Fibroblast of gingiva (primary cell): ENCODE measurements around the gene DLX6.

Source experiments
- DNase-seq: peaks from one replicate; pipeline ENCODE4 v3.0.0-alpha.2; 2011; ENCODE audit warnings: low read depth

The DLX6 gene

DNA sequence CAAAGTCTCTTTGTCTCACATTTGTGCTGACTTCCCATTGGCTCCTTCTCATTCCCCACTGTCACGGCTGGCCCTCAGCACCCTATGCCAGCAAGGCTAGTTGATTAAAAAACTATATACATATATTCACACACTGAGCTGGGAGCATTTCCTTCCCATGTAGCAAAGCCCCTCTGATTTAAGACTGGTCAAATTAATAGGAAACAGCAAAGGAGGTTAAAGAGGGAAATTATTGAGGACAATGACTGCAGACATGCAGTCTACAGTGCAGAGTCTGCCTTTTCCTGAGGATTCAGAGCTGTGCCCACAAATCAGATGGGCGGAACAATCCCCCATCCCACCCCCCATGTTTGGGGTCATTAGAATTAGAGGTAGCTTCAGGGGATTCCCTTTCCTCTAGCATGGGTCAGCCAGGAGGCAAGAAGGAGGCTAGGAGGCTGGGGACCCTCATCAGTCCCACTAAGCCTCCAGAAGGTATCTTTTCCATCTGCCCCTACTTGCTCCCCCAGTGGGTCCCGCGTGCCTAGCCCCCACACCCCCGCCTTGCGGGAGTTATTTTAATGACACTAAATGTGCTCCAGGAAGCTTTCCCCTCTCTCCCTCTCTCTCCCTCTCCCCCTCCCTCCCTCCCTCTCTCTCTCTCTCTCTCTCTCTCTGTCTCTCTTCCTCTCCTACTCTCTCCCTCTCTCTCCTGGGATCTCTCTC, 9.8 kb upstream of the DLX6 start:
- DNase-seq = no peak

DNA sequence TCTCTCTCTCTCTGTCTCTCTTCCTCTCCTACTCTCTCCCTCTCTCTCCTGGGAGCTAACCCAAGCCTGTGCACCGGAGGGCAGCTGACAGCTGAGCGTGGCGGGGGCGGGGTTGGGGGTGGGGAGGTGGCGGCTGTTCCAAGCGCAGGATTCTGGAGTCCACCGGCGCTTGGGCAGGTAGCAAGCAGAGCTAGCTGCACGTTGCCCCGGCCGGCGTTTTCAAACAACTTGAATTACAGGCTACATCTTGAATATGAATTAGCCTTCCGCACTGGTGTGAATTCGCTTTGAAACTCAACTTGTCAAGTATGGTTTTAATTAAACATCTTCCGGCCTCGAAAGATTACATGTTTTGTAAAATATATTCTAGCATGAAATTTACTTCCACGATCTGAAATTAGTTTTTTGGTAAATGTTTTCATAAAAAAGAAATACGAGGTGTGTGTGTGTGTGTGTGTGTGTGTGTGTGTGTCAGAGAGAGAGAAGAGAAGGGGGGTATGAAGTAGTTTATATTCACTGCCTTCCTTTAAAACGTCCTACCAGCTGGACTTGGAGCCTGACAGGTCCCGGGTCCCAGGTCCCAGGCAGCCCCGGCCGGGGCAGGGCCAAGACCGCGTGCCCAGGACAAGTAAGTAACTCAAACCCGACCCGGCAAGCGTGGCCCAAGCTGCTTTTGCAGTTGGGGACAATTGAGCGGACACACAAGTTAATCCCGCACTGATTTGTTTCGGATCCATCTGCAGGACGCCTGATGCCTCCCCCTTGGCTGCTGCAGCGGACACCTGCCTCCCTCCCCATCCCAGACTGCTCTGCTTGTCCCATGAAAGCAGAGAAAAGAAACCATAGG, 9.0 kb upstream of the DLX6 start:
- DNase-seq = no peak

DNA sequence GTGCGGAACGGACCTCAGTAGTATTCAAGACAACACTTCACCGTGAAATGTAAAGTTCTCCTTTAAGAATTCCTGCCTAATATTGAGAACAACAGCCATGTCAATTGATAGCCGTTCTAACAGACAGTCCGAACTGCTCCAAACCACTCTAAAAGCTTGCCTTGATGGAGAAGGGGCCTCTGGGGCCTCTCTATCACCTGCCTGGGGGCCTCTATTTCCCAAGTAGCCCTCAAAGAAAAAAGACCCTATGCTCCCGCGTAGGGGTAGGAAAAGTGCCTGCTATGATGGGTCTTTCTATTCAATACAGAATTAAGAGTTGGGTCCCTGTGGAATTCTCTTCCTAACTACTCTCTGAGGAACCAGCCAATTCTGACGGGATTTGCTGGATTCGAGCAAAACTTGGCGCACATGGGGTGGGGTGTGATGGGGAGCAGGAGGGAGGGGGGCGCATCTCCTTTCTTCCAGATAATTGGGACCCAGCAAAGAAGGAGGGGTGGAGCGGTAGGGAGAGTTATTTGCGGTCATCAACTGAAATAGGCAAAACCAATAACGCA, 8.3 kb upstream of the DLX6 start:
- no peak for DNase-seq

DNA sequence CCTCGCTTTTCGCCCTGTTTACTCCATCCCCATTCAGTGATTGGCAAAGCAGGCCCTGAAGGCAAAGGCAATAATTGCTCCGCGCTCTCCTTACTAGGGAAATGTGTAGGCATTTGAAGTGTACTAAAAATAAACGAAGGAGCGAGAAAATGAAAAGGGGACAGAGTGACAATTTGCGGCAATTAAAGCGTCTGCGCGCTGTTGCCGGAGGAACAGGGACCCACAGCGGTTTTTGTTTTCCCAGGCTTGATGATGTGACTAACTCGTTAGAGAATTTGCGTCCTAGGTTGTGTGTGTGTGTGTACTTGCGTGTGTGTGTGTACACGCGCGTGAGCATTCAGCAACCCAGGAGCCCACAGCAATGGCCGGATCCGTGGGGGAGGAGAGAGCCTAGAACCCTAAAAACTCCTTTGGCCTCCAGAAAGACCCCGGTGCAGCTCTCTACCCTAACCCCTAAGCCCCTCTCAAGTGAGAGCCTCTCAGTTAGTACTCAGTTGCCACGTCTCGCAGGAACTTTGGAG, 7.8 kb upstream of the DLX6 start:
- no peak for DNase-seq

DNA sequence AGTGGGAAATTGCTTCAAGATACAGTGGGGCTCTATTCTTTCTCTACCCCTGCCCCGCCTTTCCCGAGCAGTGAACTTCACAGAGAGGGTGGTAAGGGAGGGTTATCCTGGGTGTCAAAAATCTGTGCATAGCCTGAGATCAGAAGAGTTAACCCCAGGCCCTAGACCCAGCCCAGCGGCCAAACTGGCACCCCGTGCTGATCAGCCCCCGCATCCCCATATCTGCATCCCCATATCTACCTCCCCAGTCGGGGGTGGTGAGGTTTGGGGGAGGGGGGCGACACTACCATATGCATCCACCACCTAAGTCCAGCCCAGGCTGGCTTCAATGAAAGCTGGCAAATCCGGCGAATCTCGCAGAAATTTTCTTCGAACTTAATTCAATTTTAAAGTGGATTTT, 7.0 kb upstream of the DLX6 start:
- DNase-seq = no peak

DNA sequence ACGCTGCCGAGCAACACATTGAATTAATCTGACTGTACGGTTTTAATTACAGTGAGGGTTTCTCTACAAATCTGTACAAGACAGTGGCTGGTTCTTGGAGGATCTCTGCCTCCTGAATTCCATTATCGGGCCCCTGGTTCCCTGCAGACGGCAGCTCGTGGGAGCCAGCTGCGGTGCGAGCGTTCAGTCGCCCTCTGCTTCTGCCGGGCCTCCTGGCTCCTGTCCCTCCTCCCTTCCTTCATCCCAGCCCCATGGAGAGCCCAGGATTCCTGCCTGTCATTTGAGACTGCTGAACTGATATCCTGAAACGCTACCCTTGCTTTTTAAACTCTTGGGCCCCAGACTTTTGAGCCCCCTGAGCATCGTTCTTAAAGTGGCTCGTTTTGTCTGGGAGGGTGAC, 6.6 kb upstream of the DLX6 start:
- DNase-seq = no peak

DNA sequence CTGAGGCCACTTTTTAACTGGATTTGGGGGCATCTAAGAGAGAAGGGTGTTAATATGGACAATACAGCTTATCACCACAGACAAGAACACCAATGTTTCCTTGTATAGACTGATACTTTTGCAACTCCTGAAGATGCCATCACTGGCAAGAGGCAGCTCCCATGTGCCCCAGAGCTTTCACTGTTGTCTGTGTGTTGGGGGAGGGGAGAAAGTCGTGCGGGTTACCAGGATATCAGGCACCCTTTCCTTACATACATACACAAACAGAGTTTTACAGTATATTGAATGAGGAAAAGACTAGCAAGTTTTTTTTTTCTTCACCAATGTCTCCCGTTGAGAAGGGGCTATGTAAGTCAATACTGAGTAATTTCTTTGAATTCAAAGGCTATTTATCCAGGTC, 4.1 kb upstream of the DLX6 start:
- no peak for DNase-seq

DNA sequence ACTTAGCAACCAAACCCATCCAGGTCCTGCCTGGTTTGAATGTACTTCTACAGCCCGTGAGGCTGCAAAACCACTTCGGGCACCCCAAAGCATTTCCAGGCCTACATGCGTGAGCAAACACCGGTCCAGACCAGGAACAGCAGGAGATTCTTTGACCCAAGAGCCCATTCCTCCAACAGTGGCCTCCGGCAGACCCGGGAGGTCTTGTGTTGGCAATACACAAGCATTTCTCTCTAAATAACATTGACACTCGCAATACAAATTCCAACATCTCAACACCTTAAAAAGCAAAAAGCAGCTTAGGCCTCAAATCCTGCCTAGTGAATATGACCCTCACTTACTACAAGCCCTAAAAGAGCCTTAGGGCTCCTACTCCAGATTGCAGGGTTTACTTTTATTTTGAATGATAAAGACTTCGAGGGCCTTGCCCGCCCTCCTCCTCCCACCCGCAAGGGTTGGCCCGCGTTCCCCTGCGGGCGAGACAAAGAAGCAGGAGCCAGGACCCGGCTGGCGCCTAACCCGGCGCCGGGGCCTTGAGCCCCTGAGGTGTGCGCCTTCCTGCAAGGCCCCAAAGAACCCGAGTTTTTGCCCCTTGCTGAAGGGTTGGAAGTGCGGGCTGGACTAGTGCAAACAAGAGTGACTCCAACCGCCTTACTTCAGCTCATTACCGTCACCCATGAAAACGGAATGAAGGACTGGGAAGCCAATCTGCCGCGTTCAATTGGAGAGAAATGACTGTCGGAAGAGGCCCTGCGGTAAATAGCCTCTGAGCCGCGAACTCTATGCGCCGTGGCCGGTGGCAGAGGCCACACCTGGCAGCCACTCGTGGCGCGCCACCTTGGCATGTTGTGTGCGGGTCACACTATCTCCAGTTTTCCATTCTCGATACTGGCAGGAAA, 3.4 kb upstream of the DLX6 start:
- DNase-seq = no peak

DNA sequence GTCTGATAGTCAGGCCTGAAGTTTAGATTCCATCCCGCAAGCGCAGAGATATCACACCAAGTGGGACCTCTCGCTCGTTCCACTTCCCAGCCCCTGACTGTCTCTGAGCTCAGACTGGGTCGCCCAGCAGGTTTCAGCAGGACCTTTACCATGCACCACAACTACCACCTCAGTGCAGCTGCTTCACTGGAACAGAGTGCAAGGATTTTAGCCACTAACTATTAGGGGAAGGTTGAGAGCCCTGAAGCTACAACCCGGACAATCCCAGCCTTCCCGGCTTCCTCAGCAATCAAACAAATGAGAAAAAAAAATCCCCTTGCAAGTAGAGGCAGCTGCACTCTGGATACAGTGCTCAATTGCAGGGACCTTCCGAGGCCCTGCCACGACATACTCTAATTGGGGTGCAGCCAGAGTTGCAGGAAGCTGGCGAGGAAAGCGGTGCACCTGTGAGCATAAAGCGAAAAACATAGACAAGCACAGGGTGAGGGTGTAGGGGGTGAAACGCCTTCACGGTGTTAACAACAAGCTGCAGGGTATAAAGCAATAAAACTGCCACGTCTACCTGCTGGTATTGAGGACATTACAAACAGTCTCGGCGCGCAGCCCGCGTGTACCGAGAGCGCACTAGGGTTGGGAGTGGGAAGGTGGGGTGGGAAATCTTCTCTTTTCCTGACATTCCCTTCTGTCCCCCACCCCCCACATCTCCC, 2.6 kb upstream of the DLX6 start:
- no peak for DNase-seq

DNA sequence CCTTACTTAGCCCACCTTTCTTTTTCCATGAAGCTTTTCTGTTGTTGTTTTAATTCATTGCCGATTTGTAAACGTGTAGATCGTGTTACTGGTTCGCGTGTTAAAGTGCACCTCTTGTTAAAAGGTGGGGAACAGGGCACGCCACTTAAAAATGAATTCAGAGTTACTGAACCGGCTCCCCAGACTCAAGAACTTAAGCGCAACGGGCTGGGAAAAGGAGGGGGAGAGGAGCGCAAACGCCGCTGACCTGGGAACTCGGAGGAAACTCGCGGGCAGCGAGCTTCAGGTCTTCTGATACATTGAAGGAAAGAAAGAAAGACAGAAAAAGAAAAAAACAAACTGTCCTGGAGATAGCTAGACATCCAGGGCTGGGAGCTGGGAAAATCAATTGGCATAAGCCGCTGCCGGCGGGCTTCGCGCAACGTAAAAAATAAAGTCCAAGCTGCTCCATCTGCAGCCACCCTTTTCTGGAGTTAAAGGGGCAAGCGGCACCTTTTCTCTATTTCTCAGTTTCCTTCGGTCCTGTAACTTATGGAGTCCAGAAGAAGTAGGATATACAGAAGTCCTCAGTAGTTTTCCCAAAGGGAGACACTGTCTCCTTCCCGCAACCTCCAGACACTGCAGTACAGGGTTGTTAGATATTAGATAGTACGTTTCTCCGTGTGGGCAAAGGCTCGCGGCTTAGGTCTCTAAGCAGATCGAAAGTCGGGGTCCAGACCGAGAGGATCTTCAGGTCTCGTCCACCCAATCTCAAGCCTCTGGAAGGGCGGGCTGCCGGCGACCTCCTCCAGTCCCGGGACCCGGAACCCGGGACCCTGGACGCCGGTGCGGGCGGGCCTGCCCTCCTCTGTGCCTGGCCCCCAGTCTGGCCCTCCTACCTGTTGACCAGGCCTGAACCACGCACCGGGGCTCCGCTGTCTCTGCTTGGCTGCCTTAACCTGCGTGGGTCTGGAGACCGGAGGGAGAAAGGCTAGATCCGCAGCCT, 1.8 kb upstream of the DLX6 start:
- DNase-seq = no peak

DNA sequence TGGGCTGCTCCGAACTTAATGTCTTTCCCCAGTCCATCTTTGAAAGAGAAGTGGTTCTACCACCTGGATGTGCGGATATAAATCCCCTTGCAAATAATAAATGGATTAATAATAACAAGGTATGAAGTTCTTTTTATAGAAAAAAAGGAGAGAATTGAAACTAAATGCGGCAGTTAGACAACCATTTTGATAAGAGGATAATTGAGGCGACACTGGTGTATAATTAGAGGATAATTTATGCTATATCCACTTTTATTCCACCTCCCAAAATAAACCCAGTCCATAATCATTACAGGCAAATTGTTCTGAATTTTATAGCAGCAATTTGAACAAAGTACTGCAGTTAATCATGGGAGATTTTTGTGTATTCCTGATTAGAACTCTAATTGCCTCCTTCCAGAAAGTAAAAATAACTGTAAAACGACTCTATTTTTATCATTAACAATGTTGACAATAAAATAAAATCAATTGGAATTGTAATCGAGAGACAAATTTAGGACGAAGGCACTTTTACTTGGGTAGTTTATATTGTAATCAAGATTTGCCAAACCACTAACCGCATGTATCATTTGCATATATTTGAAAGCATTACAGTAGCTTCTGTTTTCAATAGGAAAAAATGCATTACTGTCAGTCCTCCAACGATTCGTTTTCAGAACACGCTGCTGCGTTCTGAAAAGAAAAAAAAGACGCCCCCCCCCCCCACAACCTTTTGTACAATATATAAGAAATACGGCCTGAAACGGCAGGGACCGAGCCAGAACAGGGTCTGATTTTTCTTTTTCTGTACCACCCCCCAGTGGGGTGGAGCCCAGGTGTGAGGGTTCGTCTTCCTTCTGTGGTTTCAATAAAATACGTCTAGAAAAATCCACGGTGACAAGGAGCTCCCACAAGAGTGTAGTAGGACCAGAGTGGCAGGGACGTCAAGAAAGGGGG, 838 bp upstream of the DLX6 start:
- no peak for DNase-seq

DNA sequence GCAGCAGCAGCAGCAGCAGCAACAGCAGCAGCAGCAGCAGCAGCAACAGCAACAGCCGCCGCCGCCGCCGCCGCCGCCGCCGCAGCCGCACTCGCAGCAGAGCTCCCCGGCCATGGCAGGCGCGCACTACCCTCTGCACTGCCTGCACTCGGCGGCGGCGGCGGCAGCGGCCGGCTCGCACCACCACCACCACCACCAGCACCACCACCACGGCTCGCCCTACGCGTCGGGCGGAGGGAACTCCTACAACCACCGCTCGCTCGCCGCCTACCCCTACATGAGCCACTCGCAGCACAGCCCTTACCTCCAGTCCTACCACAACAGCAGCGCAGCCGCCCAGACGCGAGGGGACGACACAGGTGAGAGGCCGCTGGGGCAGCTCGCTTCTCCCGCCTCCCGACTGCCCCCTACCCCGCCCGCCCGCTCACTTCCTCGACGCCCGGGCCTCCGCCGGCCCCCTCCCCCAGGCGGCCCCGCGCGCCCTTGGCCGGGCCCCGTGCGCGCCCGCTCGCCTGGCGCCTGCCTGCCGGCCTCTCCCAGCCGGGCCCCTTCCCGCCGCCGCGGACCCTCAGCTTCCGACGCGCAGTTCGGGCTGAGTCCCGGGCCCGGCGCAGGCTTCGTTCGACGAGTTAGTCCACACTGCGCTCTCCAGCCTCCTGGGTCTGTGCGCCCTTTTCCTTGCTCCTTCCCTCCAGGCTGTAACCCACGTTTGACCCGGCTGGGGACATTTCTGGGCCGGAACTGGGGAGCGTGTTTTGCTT, 882 bp downstream of the DLX6 start:
- peak; percentile 15 for DNase-seq

DNA sequence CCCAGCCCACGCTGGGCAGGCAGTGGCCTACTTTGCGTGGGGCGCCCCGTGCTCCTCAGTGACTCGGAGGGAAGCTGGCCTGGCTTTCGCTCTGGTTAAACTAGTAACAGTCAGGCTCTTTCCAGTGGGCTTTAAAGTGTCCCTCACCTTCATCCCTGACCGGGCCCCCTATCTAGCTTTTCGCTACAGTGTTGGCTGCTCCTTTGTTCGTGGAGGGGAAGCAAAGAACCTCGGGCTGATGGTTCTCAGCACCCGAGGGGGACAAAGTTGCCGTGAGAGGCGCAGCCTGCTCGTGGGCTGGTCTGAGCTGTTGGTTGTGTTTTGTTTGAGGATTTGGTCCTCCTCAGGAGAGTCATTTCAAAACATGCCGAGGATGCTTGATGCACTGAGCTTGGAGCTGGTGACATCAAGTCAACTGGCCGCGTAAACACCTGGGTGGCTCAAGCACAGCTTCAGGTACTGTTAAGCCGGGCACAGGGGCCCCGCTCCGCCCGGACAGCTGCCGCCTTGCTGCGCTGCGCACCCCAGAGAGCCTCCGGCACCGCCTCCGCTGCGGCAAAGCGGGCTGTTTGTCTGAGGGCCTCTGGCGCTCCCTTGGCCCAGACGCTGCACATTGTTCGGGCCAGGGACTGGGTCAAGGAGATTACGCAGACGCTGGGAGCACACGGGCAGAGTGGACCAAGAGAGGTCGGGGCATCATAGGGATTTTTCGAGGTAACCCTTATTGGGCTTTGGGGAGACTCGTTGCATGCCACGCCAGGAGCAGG, 1.6 kb downstream of the DLX6 start:
- DNase-seq = no peak

DNA sequence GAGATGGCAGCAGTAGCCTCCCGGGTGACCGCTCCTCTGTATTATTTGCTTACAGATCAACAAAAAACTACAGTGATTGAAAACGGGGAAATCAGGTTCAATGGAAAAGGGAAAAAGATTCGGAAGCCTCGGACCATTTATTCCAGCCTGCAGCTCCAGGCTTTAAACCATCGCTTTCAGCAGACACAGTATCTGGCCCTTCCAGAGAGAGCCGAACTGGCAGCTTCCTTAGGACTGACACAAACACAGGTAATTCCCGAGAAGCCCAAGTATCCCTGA, 2.2 kb downstream of the DLX6 start:
- DNase-seq = no peak

DNA sequence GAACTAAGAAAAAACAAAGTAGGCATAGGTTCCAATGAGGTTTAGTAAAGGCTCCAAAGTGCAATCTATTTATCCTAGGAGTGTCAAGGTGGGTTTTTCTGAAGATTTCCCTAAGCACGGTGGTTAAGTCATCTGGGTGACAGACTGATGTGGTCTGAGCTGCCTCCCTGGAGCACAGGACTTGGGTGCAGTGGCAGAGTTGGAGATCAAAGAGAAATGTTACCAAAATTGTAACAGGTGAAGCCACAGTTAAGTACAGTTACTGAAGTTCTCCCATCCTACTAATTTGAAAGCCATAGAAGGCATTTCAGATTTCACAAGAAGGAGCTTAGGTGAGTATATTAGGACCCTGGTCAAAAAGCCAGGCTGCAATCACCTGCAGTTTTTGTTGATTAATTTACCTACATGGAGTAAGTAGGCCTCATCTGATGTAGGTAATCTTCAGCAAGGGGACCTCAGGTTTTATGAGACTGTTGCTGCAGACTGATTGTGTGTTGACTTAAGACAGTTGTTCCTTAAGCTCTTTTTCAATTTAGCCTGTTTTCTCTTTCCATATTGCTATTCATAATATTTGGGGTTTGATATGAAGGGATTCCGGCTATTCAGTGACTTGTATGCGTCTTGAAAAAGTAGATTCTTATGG, 3.0 kb downstream of the DLX6 start:
- DNase-seq = no peak

DNA sequence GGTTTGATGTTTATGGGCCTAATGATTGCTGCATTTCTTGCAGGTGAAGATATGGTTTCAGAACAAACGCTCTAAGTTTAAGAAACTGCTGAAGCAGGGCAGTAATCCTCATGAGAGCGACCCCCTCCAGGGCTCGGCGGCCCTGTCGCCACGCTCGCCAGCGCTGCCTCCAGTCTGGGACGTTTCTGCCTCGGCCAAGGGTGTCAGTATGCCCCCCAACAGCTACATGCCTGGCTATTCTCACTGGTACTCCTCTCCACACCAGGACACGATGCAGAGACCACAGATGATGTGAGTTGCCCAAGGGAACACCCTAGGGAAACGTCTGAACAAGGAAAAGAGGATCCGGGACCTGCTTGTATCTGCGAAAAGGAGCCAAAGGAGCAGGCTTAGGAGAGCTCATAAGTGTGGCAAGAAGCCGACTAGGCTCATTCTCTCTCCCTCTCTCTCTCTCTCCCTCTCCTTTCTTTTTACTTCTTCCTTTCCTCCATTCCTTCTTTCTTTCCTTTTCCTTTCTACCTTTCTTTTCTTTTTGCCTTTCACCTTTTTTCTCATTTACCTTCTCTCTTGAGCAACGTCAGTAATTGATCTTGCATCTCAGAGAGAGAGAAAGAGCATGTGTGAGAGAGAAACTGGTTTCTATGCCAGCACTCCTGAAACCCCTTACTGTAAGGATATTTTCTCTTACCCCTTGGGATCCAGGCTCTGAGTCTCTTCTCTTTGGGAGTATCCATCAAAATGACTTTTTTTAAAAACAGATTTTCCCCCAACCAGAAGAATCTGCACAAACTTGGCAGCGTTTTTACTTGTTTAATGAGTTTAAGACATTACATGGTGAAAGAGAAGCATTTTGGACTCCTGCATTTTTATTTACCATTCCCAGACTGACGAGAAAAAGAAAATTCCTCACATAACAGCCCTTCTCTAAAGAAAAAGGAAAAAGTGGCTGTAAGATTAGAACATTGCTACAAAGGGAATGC, 4.7 kb downstream of the DLX6 start:
- no peak for DNase-seq
